H9 (cell line): Measurements from ENCODE around the gene ZCCHC3. TPM values are rescaled to one million over a fixed set of nuclear protein-coding genes. Genes with fewer than 3 reads are reported as not detected.

Experiments used
- DNase-seq: peaks from one replicate; pipeline ENCODE4 v3.0.0-alpha.2; 2017
- H2AFZ ChIP-seq: one replicate; pipeline ENCODE4 v1.6.1; 2013; ENCODE audit warnings: mild to moderate bottlenecking, low read length, control low read depth, moderate library complexity
- H2AK5ac ChIP-seq: 2 replicates; pipeline ENCODE4 v1.6.1; 2013; ENCODE audit warnings: low read length, control low read depth, mixed read lengths; ENCODE audit not compliant: insufficient read length
- H2BK120ac ChIP-seq: one replicate; pipeline ENCODE4 v1.6.1; 2013; ENCODE audit warnings: low read depth, mild to moderate bottlenecking, low read length, control low read depth, inconsistent platforms; ENCODE audit not compliant: poor library complexity, severe bottlenecking
- H2BK12ac ChIP-seq: 2 replicates; pipeline ENCODE4 v1.6.1; 2013; ENCODE audit warnings: low read length, control low read depth, mixed read lengths, low read depth; ENCODE audit not compliant: insufficient read length
- H2BK15ac ChIP-seq: 2 replicates; pipeline ENCODE4 v1.6.1; 2013; ENCODE audit warnings: low read depth, low read length, control low read depth
- H2BK20ac ChIP-seq: one replicate; pipeline ENCODE4 v1.6.1; 2013; ENCODE audit warnings: low read depth, mild to moderate bottlenecking, low read length, control low read depth, inconsistent platforms; ENCODE audit not compliant: poor library complexity, severe bottlenecking
- H2BK5ac ChIP-seq: 2 replicates; pipeline ENCODE4 v1.6.1; 2013; ENCODE audit warnings: low read length, control low read depth, mixed read lengths; ENCODE audit not compliant: insufficient read length
- H3K14ac ChIP-seq: 2 replicates; pipeline ENCODE4 v1.6.1; 2013; ENCODE audit warnings: low read length, control low read depth; ENCODE audit not compliant: insufficient read depth
- H3K18ac ChIP-seq: 2 replicates; pipeline ENCODE4 v1.6.1; 2013; ENCODE audit warnings: low read depth, mild to moderate bottlenecking, mixed read lengths, low read length, control low read depth; ENCODE audit not compliant: insufficient read length
- H3K23ac ChIP-seq: 2 replicates; pipeline ENCODE4 v1.6.1; 2013; ENCODE audit warnings: low read length, control low read depth, mixed read lengths, low read depth; ENCODE audit not compliant: insufficient read length
- H3K23me2 ChIP-seq: 2 replicates; pipeline ENCODE4 v1.6.1; 2013; ENCODE audit warnings: low read depth, mild to moderate bottlenecking, mixed read lengths, low read length, control low read depth; ENCODE audit not compliant: insufficient read length, poor library complexity, severe bottlenecking
- H3K27ac ChIP-seq: 2 replicates; pipeline ENCODE4 v1.5.1; 2013; ENCODE audit warnings: low read length, control low read depth, mixed read lengths, low read depth; ENCODE audit not compliant: insufficient read length
- H3K27me3 ChIP-seq: 2 replicates; pipeline ENCODE4 v1.6.1; 2013; ENCODE audit warnings: low read length, control low read depth, inconsistent platforms; ENCODE audit not compliant: insufficient read depth
- H3K4ac ChIP-seq: 2 replicates; pipeline ENCODE4 v1.6.1; 2013; ENCODE audit warnings: low read depth, mild to moderate bottlenecking, control low read depth, inconsistent platforms, low read length, moderate library complexity
- H3K4me1 ChIP-seq: 2 replicates; pipeline ENCODE4 v1.6.1; 2013; ENCODE audit warnings: low read length, control low read depth, inconsistent platforms; ENCODE audit not compliant: insufficient read depth
- H3K4me2 ChIP-seq: 2 replicates; pipeline ENCODE4 v1.6.1; 2013; ENCODE audit warnings: low read length, control low read depth, mixed read lengths; ENCODE audit not compliant: insufficient read length, insufficient read depth
- H3K56ac ChIP-seq: 2 replicates; pipeline ENCODE4 v1.6.1; 2013; ENCODE audit warnings: low read depth, mild to moderate bottlenecking, mixed read lengths, low read length, control low read depth; ENCODE audit not compliant: insufficient read length
- H3K79me1 ChIP-seq: 2 replicates; pipeline ENCODE4 v1.6.1; 2013; ENCODE audit warnings: low read depth, mild to moderate bottlenecking, moderate library complexity, low read length, control low read depth, inconsistent platforms; ENCODE audit not compliant: insufficient read depth, poor library complexity, severe bottlenecking
- H3K79me2 ChIP-seq: 2 replicates; pipeline ENCODE4 v1.6.1; 2013; ENCODE audit warnings: low read length, control low read depth, inconsistent platforms; ENCODE audit not compliant: insufficient read depth
- H3K9ac ChIP-seq: 2 replicates; pipeline ENCODE4 v1.6.1; 2013; ENCODE audit warnings: low read length, control low read depth, mixed read lengths; ENCODE audit not compliant: insufficient read length; ENCODE audit errors: extremely low read depth
- H3K9me3 ChIP-seq: one replicate; pipeline ENCODE4 v1.6.1; 2013; ENCODE audit warnings: low read depth, low read length, inconsistent platforms; ENCODE audit not compliant: control insufficient read depth
- H3T11ph ChIP-seq: one replicate; pipeline ENCODE4 v1.6.1; 2013; ENCODE audit warnings: mild to moderate bottlenecking, low read length, control low read depth, inconsistent platforms
- H4K20me1 ChIP-seq: one replicate; pipeline ENCODE4 v1.6.1; 2013; ENCODE audit not compliant: control insufficient read depth, insufficient read length, insufficient read depth
- H4K5ac ChIP-seq: 2 replicates; pipeline ENCODE4 v1.6.1; 2013; ENCODE audit warnings: low read depth, mild to moderate bottlenecking, mixed read lengths, low read length, control low read depth; ENCODE audit not compliant: insufficient read length
- H4K8ac ChIP-seq: replicated peaks from 2 replicates; pipeline ENCODE4 v1.6.1; 2013; ENCODE audit warnings: low read length, control low read depth, mixed read lengths, low read depth; ENCODE audit not compliant: insufficient read length
- H4K91ac ChIP-seq: 2 replicates; pipeline ENCODE4 v1.6.1; 2013; ENCODE audit warnings: low read depth, mild to moderate bottlenecking, moderate library complexity, mixed read lengths, low read length, control low read depth; ENCODE audit not compliant: insufficient read length
- H3K27ac Mint-ChIP-seq, 3 experiments: 2 replicates in 2 of 3; 3 replicates in 1 of 3; pipeline ENCODE4 v1.8.0; 2020 to 2021; ENCODE audit warnings: mixed read lengths in 3 of 3, mild to moderate bottlenecking in 1 of 3, moderate library complexity in 1 of 3
- H3K27me3 Mint-ChIP-seq: 2 replicates; pipeline ENCODE4 v1.8.0; 2021; ENCODE audit warnings: low read depth, mild to moderate bottlenecking, moderate library complexity, mixed read lengths
- H3K36me3 Mint-ChIP-seq, 3 experiments: 2 replicates in 2 of 3; 3 replicates in 1 of 3; pipeline ENCODE4 v1.8.0; 2020 to 2021; ENCODE audit warnings: low read depth in 3 of 3, mixed read lengths in 3 of 3; ENCODE audit not compliant: insufficient read depth in 1 of 3
- H3K4me1 Mint-ChIP-seq, 2 experiments: 2 replicates each; pipeline ENCODE4 v1.8.0; 2020; ENCODE audit warnings: mixed read lengths in 2 of 2
- H3K4me3 Mint-ChIP-seq, 2 experiments: 2 replicates in 1 of 2; 3 replicates in 1 of 2; pipeline ENCODE4 v1.8.0; 2020 to 2021; ENCODE audit warnings: mild to moderate bottlenecking in 2 of 2, mixed read lengths in 2 of 2, moderate library complexity in 1 of 2
- H3K9me3 Mint-ChIP-seq, 2 experiments: 2 replicates in 1 of 2; 3 replicates in 1 of 2; pipeline ENCODE4 v1.8.0; 2020; ENCODE audit warnings: mild to moderate bottlenecking in 2 of 2, mixed read lengths in 2 of 2, moderate library complexity in 1 of 2
- WGBS: extraction: QIAGEN DNeasy Blood & Tissue Kit; methylation state at CpG from one replicate; pipeline ENCODE4 v1.1.7; 2013; ENCODE audit warnings: missing lambda C conversion rate, low lambda C conversion rate, mixed read lengths; ENCODE audit not compliant: insufficient read length; ENCODE audit errors: extremely low coverage; 5-methylcytosine and 5-hydroxymethylcytosine counted together
- total RNA-seq: library from RNA; stranded (reverse); gene quantifications from 2 replicates; pipeline ENCODE4 v1.2.1, GENCODE V29; 2021
- TF ChIP-seq, protein P1 (sequence below): fragments of 200-600 bp; sonication (generic); conservative IDR thresholded peaks from 3 replicates; pipeline ENCODE4 v1.8.0; 2021; ENCODE audit warnings: antibody characterized with exemption, mild to moderate bottlenecking

Gene ZCCHC3
- total RNA-seq, 1 experiment from 2014 or later = 41.3 TPM

DNA sequence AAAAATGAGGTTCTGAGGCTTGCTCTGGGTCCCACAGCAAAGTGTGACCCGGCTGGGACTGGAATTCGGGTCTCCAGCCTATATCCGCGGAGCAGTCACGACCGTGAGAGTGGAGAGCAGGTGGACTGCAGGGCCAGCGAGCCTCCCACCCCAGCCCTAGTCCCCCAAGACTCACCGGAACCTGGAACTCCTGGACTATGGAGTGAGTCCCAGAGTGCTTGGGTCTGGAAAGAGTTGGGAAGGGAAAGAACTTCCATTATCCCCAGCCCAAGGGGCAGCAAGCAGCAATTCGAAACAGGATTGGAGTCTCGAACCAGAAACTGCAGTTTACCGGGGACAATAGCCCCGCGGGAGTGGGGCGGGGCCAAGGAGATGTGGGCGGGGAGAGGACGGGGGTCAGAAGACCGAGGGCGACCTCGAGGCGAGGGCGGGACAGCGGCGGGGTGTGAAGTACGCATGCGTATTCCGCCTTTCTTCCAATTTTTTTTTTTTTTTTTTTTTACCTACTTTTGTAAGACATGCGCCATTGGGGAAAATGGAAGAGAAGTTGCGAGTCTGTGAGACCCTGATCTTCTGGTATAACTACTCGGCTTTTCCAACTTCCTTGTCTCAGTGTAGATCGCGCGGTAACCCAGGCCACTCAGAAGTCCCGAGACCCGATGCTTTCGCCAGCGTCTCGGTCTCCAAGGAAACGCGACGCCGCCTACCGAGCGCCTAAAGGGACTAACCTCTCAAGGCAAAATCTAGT lies 7.1 kb upstream of the ZCCHC3 start, which contains the start of gene C20orf96:
Gene C20orf96, minus strand, starts transcription at position 667 of the 748 bp plus-strand sequence. Its CDS starts 140 bp downstream, at position 527.
- Histone ChIP-seq H3K27me3 (no peaks in the 10 kb centered on the region; the same call in 1 of the 2 replicates), H3K79me2 (no peaks in the 10 kb centered on the region; the same call in 1 of the 2 replicates), H2BK20ac (no peak within 1 kb of the TSS), H2AK5ac (no peak within 1 kb of the TSS), H4K20me1 (no peaks in the 10 kb centered on the region), H3K56ac (no peak within 1 kb of the TSS), H3K9ac (peak within 1 kb of the TSS; percentile 79), H3K4me1 (peaks cover 5% of the 10 kb centered on the region; the same call in 1 of the 2 replicates), H2BK5ac (no peak within 1 kb of the TSS), H4K5ac (no peak within 1 kb of the TSS), H3K14ac (peak within 1 kb of the TSS; percentile 91), H3K4me2 (peak within 1 kb of the TSS; percentile 75), H3K23me2 (peaks cover 6% of the 10 kb centered on the region), H2BK15ac (no peak within 1 kb of the TSS), H3K4ac (no peak within 1 kb of the TSS), H3K79me1 (no peaks in the 10 kb centered on the region), H4K8ac (no peak within 1 kb of the TSS), H3K27ac (no peak within 1 kb of the TSS), H2BK12ac (no peak within 1 kb of the TSS), H3K23ac (no peak within 1 kb of the TSS), H4K91ac (no peak within 1 kb of the TSS), H3K18ac (peak within 1 kb of the TSS; percentile 83), H2AFZ (peak within 1 kb of the TSS; percentile 99), H2BK120ac (no peak within 1 kb of the TSS), H3K9me3 (no peaks in the 10 kb centered on the region), H3T11ph (no peak within 1 kb of the TSS)
- TF ChIP-seq, protein P1, sequence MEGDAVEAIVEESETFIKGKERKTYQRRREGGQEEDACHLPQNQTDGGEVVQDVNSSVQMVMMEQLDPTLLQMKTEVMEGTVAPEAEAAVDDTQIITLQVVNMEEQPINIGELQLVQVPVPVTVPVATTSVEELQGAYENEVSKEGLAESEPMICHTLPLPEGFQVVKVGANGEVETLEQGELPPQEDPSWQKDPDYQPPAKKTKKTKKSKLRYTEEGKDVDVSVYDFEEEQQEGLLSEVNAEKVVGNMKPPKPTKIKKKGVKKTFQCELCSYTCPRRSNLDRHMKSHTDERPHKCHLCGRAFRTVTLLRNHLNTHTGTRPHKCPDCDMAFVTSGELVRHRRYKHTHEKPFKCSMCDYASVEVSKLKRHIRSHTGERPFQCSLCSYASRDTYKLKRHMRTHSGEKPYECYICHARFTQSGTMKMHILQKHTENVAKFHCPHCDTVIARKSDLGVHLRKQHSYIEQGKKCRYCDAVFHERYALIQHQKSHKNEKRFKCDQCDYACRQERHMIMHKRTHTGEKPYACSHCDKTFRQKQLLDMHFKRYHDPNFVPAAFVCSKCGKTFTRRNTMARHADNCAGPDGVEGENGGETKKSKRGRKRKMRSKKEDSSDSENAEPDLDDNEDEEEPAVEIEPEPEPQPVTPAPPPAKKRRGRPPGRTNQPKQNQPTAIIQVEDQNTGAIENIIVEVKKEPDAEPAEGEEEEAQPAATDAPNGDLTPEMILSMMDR = peak; percentile 53; the same call in 2 of the 3 replicates
- Mint-ChIP-seq H3K9me3 (no peaks in the 10 kb centered on the region; a peak in 1 of 5 replicates), H3K36me3 (peaks cover 2 to 21% (median 7%) of the 10 kb centered on the region in 3 experiments; a peak in 5 of 7 replicates), H3K4me1 (peaks cover 0 to 5% of the 10 kb centered on the region in 2 experiments; a peak in 2 of 4 replicates), H3K27me3 (peaks cover 20% of the 10 kb centered on the region), H3K4me3 (no peak within 1 kb of the TSS), H3K27ac (peak within 1 kb of the TSS; percentile 25 to 88 (median 66); a peak in 2 of 7 replicates)
- DNase-seq = peak; percentile 92
- no CpG with 5 or more reads among the region's 43 CpGs for WGBS
